Stimulated activated CD8-positive, alpha-beta memory T cell treated with anti-CD3 and anti-CD28 coated beads, Interleukin-12 subunit alpha, Interleukin-12 subunit beta, amount 100 ng/mL, for 24 hours (primary cell): ENCODE measurements around the gene IGFL3.
"Not testable (repeated sequence)": the region's sequence is repeated elsewhere in the genome, so short reads cannot be mapped to it uniquely, and the experiment has no call there.

Experiments
- DNase-seq: peaks from one replicate; pipeline ENCODE4 v3.0.0-alpha.2; 2020; ENCODE audit errors: extremely low read depth

IGFL3 gene

GRCh38 chr19:46125447-46125846 is 959 bp upstream of the IGFL3 start:
- DNase-seq, result no peak

- no peak for DNase-seq
These were observed 6.4 kb downstream of the IGFL3 start for GRCh38 chr19:46118136-46118535.

- no peak for DNase-seq
These were observed 8.4 kb downstream of the IGFL3 start for GRCh38 chr19:46116121-46116520.

GRCh38 chr19:46115396-46116106 is 8.9 kb downstream of the IGFL3 start:
- peak; percentile 24 for DNase-seq

DNA sequence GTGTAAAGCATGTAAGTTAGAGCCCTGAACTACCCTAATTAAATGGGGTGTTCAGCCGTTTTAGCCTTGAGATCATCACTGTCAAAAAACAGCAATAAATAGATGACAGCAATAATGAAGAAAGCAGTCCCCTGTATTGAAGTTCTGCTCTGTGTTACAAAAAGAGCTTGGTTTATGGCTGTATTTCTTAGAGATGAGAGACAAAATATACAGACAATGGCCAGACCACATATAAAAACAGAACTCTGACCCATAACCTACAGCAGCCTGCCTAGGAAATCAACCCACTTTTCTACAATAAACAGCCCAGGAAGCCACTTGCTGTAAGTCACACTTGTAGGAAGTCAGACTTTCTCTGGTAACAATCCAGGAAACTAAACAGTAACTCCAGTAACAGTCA is 10.8 kb downstream of the IGFL3 start:
- DNase-seq, result no peak

- DNase-seq, result no peak
These were observed 12.0 kb downstream of the IGFL3 start for GRCh38 chr19:46112527-46112926.

DNA sequence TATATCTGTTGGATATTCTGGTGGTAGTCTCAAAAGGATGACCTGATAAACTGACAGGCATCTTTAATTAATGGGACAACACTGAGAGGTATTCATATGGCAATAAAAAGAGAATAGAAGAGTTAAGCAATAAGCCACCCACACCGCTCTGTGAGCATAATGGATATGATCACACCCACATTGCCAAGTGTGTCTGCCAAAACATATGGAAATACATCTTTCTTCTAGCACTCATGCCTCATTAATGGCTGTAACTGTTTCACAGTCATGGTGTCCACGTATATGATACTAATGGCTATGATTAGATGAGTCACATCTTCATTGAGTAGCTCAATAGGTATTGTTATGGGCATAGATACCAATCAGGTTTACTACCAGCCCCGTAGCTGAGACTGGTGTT is 13.1 kb downstream of the IGFL3 start:
- DNase-seq, result no peak

- no peak for DNase-seq
These were observed 14.6 kb downstream of the IGFL3 start for GRCh38 chr19:46109876-46110275.

DNA sequence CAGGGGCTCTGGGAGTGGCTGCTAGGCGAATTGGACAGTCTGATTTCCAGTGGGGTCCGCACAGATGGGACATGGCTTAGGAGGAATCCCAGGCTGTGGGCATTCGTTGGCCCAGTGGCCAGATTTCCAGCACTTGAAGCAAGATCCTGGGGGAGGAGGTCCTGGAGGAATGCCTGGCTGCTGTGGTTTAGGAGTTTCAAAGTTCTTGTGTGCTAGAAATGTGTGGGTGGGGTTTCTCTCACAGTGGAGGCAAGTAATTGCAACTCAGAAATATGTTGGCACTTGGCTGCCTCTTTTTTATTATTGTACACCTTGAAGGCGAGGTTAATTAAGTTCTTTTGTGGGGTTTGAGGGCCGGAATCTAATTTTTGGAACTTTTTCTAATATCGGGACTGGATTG is 17.1 kb downstream of the IGFL3 start:
- no peak for DNase-seq

DNA sequence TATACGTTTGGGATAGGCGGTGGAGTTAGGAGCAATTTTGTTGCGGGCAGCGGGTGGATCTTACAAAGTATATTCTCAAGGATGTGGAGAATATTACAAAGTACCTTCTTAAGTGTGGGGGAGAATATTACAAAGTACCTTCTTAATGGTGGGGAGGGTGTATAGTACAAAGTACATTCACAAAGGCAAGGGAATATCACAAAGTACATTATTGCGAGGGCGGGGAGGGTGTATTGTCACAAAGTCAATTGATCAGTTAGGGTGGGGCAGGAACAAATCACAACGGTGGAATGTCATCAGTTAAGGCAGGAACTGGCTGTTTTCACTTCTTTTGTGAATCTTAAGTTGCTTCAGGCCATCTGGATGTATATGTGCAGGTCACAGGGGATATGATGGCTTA is 22.2 kb downstream of the IGFL3 start:
- not testable (repeated sequence) for DNase-seq

DNA sequence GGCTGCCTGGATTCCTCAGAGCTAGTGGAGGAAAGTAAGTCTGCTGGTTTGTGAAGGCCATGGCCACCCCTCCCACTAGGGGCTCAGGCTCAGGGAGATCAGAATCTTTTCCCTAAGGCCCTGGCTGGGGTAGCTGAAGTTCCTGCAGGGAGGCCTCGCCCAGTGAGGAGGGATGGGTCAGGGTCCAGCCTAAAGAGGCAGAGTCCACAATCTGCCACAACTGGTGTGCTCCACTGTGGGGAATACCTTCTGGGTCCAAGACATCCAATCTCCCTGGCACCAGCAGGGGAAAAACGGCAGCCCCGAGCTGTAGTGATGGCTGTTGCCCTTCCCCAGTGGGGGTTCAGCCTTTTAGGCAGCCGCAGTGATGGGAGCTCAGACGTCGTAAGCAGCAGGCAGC is 23.2 kb downstream of the IGFL3 start:
- no peak for DNase-seq

DNA sequence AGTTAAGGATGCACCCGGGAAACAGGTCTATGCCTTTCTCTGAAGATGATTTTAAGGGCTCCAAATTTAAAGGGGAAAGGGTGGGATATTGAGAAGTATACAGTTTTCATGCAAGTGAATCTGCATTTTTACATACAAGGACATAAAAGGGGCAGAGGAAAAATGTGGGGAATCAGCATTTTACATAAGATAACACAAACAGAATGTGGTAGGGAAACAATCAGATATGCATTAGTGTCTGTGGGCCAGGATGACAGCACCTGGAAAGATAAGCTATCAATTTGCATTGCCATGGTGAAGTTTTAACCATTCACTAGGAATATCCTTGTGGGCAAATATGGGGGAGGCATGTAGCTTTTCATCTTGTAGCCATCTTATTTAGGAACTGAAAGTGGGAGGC is 24.1 kb downstream of the IGFL3 start:
- DNase-seq, result no peak

DNA sequence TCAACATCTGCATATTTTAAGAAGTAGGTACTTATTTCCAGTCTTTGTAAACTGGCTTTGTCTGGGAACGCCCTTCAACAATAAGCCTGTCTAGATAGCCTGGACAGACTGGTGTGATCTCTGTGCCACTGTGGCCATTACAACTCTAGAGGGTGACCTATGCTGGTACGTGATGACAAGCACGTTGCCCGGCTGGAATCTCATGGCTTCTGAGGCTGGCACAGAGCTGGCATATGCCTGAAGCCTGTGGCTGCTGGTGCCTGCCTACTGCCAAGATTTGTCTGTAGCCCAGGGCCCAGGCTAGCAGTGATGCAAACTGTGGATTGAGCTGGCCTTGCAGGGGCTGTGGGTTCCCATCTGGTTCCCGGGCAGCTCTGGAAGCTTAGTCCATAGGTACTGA is 34.0 kb downstream of the IGFL3 start:
- no peak for DNase-seq

- DNase-seq, result no peak
These were observed 35.1 kb downstream of the IGFL3 start for GRCh38 chr19:46089432-46089831.

GRCh38 chr19:46088101-46088500 is 36.4 kb downstream of the IGFL3 start:
- no peak for DNase-seq

GRCh38 chr19:46085888-46086287 is 38.6 kb downstream of the IGFL3 start:
- no peak for DNase-seq

DNA sequence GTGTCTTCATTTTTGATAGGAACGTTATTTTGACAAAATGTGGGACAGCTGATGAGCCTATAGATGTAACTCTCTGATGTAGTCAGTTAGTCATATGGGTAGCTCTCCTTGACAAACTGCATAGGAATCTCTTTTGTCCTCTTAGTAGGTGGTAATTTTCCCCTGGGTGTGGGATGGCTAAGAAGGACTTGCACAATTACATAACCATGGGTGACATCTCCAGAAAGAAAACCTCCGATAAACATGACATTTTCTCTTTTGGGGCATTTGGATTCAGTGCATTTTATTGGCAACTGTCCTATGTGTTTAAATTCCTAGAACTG is 41.8 kb downstream of the IGFL3 start:
- no peak for DNase-seq

GRCh38 chr19:46081928-46082727 is 42.4 kb downstream of the IGFL3 start:
- no peak for DNase-seq

DNA sequence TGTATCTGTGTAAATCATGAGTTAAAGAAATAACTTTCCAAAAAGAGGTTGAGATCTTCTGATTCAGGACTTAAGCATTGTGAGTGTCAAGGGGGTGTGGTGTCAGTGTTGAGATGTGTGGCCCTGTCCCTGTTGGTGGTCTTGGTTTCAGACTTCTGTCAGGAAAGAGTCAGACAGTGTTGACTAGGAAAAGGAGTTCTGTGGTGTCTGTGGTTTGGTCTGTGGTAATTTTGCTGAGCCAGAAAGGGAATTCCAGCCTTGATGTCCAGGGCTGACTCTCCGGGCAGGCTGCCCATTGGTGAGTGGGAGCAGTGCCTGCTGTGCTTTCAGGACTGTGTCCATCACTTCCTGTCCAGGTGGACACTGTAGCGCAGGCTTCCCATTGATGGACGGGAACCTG is 43.9 kb downstream of the IGFL3 start:
- no peak for DNase-seq

- no peak for DNase-seq
These were observed 44.9 kb downstream of the IGFL3 start for GRCh38 chr19:46079576-46079975.

GRCh38 chr19:46078573-46079332 is 45.7 kb downstream of the IGFL3 start:
- DNase-seq, result not testable (repeated sequence)

GRCh38 chr19:46077815-46078167 is 46.7 kb downstream of the IGFL3 start:
- no peak for DNase-seq
